Activated B cell treated with CpG ODN at 0.5 μM for 24 hours (primary cell): ENCODE data around the gene CLDN19. TPM values are rescaled to one million over a fixed set of nuclear protein-coding genes. Genes with fewer than 3 reads are reported as not detected.

ENCODE experiments used
- ATAC-seq: fragments of 200-7000 bp; cut with Tn5 transposase; one replicate; pipeline ENCODE4 v1.10.0; 2021; ENCODE audit warnings: low read depth, mild to moderate bottlenecking, moderate library complexity
- CTCF ChIA-PET: fragments of 350-600 bp; sonication (Branson Sonifier 250); formaldehyde crosslinking; loops from one replicate; lab custom pipeline; 2021; ENCODE audit warnings: antibody characterized with exemption; lab: Charles Lee
- POLR2A ChIA-PET: fragments of 350-600 bp; sonication (Branson Sonifier 250); formaldehyde crosslinking; loops from one replicate; lab custom pipeline; 2021; ENCODE audit warnings: antibody characterized with exemption; lab: Charles Lee
- DNase-seq: peaks from one replicate; pipeline ENCODE4 v3.0.0; 2022
- H3K27ac Mint-ChIP-seq: one replicate; pipeline ENCODE4 v1.8.0; 2020; ENCODE audit warnings: mixed read lengths
- H3K27me3 Mint-ChIP-seq: one replicate; pipeline ENCODE4 v1.8.0; 2021; ENCODE audit warnings: mixed read lengths
- H3K36me3 Mint-ChIP-seq: one replicate; pipeline ENCODE4 v1.8.0; 2021; ENCODE audit warnings: low read depth, mixed read lengths
- H3K4me1 Mint-ChIP-seq: one replicate; pipeline ENCODE4 v1.8.0; 2021; ENCODE audit warnings: mixed read lengths
- H3K4me3 Mint-ChIP-seq: one replicate; pipeline ENCODE4 v1.8.0; 2020; ENCODE audit warnings: mild to moderate bottlenecking, mixed read lengths
- H3K9me3 Mint-ChIP-seq: one replicate; pipeline ENCODE4 v1.8.0; 2020; ENCODE audit warnings: mixed read lengths
- intact Hi-C: fragments of 100-400 bp; cut with micrococcal nuclease; formaldehyde crosslinking; loops from one replicate; pipeline ENCODE4 v1.15.1; 2024
- total RNA-seq: library from RNA; stranded (reverse); gene quantifications from 2 replicates; pipeline ENCODE4 v1.2.3, GENCODE V29; 2022
- TF ChIP-seq, protein P1 (sequence below): fragments of 200-600 bp; IDR thresholded peaks from one replicate; pipeline ENCODE4 v1.8.0; 2022; ENCODE audit warnings: antibody characterized with exemption, mild to moderate bottlenecking

Gene CLDN19
- total RNA-seq, 1 donor from 2014 or later: not detected

DNA sequence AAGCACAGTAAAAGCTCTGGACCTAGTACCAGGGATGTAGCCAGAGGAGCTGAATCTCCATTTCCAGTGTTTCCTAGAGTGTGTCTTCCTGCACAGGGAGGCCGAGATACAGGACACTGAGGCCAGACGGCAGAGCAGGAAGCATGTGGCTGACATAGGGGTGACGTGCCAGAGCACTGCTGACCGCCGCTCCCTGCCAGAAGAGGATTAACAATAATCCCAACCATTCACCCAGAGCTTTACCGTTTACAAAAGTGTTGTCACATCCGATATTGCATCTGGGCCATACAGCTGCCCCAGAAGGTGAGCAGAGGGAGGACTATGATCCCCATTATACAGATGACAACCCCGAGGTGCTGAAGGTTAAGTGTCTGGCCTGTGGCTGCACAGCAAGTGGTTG, 5.8 kb upstream of the CLDN19 start:
- no peak overlapping the region for H3K27ac Mint-ChIP-seq
- CTCF ChIA-PET: interaction anchor here (1.4 to 2.7 kb wide), 3 partner anchors 13 to 328 kb away, joined by 3 to 9 read pairs (median 9); no protein-coding TSS in a partner anchor
- no peak overlapping the region for H3K4me3 Mint-ChIP-seq
- ATAC-seq (no peak), DNase-seq (no peak)
- TF ChIP-seq, protein P1, sequence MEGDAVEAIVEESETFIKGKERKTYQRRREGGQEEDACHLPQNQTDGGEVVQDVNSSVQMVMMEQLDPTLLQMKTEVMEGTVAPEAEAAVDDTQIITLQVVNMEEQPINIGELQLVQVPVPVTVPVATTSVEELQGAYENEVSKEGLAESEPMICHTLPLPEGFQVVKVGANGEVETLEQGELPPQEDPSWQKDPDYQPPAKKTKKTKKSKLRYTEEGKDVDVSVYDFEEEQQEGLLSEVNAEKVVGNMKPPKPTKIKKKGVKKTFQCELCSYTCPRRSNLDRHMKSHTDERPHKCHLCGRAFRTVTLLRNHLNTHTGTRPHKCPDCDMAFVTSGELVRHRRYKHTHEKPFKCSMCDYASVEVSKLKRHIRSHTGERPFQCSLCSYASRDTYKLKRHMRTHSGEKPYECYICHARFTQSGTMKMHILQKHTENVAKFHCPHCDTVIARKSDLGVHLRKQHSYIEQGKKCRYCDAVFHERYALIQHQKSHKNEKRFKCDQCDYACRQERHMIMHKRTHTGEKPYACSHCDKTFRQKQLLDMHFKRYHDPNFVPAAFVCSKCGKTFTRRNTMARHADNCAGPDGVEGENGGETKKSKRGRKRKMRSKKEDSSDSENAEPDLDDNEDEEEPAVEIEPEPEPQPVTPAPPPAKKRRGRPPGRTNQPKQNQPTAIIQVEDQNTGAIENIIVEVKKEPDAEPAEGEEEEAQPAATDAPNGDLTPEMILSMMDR: no peak
- H3K27me3 Mint-ChIP-seq: no peaks in the 10 kb centered on the region
- H3K9me3 Mint-ChIP-seq: no peaks in the 10 kb centered on the region
- H3K4me1 Mint-ChIP-seq: no peaks in the 10 kb centered on the region
- H3K36me3 Mint-ChIP-seq: peaks cover 45% of the 10 kb centered on the region
- POLR2A ChIA-PET: no interaction called here
- intact Hi-C loops: no loop called here

GRCh38 chr1:42744148-42744413, 4.0 kb upstream of the CLDN19 start:
- Mint-ChIP-seq H3K27me3 (no peaks in the 10 kb centered on the region), H3K36me3 (peaks cover 32% of the 10 kb centered on the region), H3K9me3 (no peaks in the 10 kb centered on the region), H3K4me1 (no peaks in the 10 kb centered on the region), H3K4me3 (no peak overlapping the region), H3K27ac (no peak overlapping the region)
- intact Hi-C loops: no loop called here
- DNase-seq: no peak
- no peak for ATAC-seq
- CTCF ChIA-PET: no interaction called here
- TF ChIP-seq, protein P1: no peak
- POLR2A ChIA-PET: interaction anchor here (0.6 kb wide), 1 partner anchor 48 kb away, joined by 4 read pairs; no protein-coding TSS in a partner anchor

- POLR2A ChIA-PET: interaction anchor here (0.6 kb wide), 1 partner anchor 47 kb away, joined by 4 read pairs; no protein-coding TSS in a partner anchor
- H3K4me3 Mint-ChIP-seq: no peak overlapping the region
- H3K4me1 Mint-ChIP-seq: no peaks in the 10 kb centered on the region
- DNase-seq (no peak), ATAC-seq (no peak)
- H3K9me3 Mint-ChIP-seq: no peaks in the 10 kb centered on the region
- CTCF ChIA-PET: no interaction called here
- no peaks in the 10 kb centered on the region for H3K27me3 Mint-ChIP-seq
- H3K36me3 Mint-ChIP-seq: peaks cover 27% of the 10 kb centered on the region
- TF ChIP-seq, protein P1: no peak
- intact Hi-C loops: no loop called here
- no peak overlapping the region for H3K27ac Mint-ChIP-seq
Measured at GRCh38 chr1:42743317-42744147, 3.5 kb upstream of the CLDN19 start.

GRCh38 chr1:42742617-42743316, 2.7 kb upstream of the CLDN19 start:
- Mint-ChIP-seq H3K9me3 (no peaks in the 10 kb centered on the region), H3K4me1 (no peaks in the 10 kb centered on the region), H3K27ac (no peak overlapping the region), H3K36me3 (peaks cover 19% of the 10 kb centered on the region), H3K4me3 (no peak overlapping the region), H3K27me3 (no peaks in the 10 kb centered on the region)
- POLR2A ChIA-PET: no interaction called here
- ATAC-seq (no peak), DNase-seq (no peak)
- intact Hi-C loops: no loop called here
- TF ChIP-seq, protein P1: no peak
- CTCF ChIA-PET: no interaction called here

- Mint-ChIP-seq H3K9me3 (no peaks in the 10 kb centered on the region), H3K4me3 (no peak overlapping the region), H3K36me3 (peaks cover 16% of the 10 kb centered on the region), H3K27me3 (no peaks in the 10 kb centered on the region), H3K4me1 (peaks cover 6% of the 10 kb centered on the region), H3K27ac (no peak overlapping the region)
- intact Hi-C loops: no loop called here
- TF ChIP-seq, protein P1: no peak
- DNase-seq: no peak
- ChIA-PET POLR2A (no interaction called here), CTCF (no interaction called here)
- no peak for ATAC-seq
Measured at GRCh38 chr1:42742141-42742540, 2.1 kb upstream of the CLDN19 start.
